Astrocyte of the hippocampus (primary cell): ENCODE data around the gene AP1S1.

Source experiments
- DNase-seq: peaks from one replicate; pipeline ENCODE4 v3.0.0; 2011; ENCODE audit warnings: low read depth, low spot score

The AP1S1 gene

GRCh38 chr7:101124376-101125056 is 29.8 kb upstream of the AP1S1 start:
- peak; percentile 92 for DNase-seq

- DNase-seq, result peak; percentile 90
Observed at GRCh38 chr7:101125989-101126650, 28.2 kb upstream of the AP1S1 start.

- peak; percentile 98 for DNase-seq
Observed at GRCh38 chr7:101126651-101127459, 27.4 kb upstream of the AP1S1 start, which contains the start of gene SERPINE1. Gene SERPINE1, plus strand, starts transcription at chr7:101127104. Its CDS starts 1,290 bp downstream, at chr7:101128394.

GRCh38 chr7:101127460-101128039 is 26.7 kb upstream of the AP1S1 start:
- DNase-seq, result no peak

- peak; percentile 60 for DNase-seq
Observed at GRCh38 chr7:101128040-101128834, 26.0 kb upstream of the AP1S1 start.

GRCh38 chr7:101129603-101130117 is 24.6 kb upstream of the AP1S1 start:
- no peak for DNase-seq

- peak; percentile 43 for DNase-seq
Observed at GRCh38 chr7:101132626-101133600, 21.4 kb upstream of the AP1S1 start.

- peak; percentile 52 for DNase-seq
Observed at GRCh38 chr7:101133621-101134398, 20.5 kb upstream of the AP1S1 start.

GRCh38 chr7:101134399-101134980 is 19.8 kb upstream of the AP1S1 start:
- DNase-seq, result peak; percentile 64

GRCh38 chr7:101137651-101138212 is 16.5 kb upstream of the AP1S1 start:
- no peak for DNase-seq

- DNase-seq, result peak; percentile 97
Observed at GRCh38 chr7:101138213-101138870, 15.9 kb upstream of the AP1S1 start.

GRCh38 chr7:101140339-101140699 is 14.0 kb upstream of the AP1S1 start:
- peak; percentile 48 for DNase-seq

- no peak for DNase-seq
Observed at GRCh38 chr7:101140746-101141382, 13.4 kb upstream of the AP1S1 start.

- no peak for DNase-seq
Observed at GRCh38 chr7:101151908-101152651, 2.2 kb upstream of the AP1S1 start.

- DNase-seq, result no peak
Observed at GRCh38 chr7:101154693-101155102, 422 bp downstream of the AP1S1 start.

GRCh38 chr7:101155303-101155702 is 1.0 kb downstream of the AP1S1 start:
- DNase-seq, result no peak

GRCh38 chr7:101156277-101156676 is 2.0 kb downstream of the AP1S1 start:
- no peak for DNase-seq
